Activated naive CD4-positive, alpha-beta T cell treated with Interleukin-2 at 50 U/mL for 16 hours (primary cell): ENCODE results near the gene USP22.

ENCODE experiments used
- DNase-seq: peaks from one replicate; pipeline ENCODE4 v3.0.0-alpha.2; 2020

The USP22 gene

GRCh38 chr17:21044971-21045370 lies 2.2 kb upstream of the USP22 start:
- no peak for DNase-seq

- peak; percentile 97 for DNase-seq
These were observed 753 bp upstream of the USP22 start for GRCh38 chr17:21043296-21044232.

GRCh38 chr17:21041741-21042457 lies 912 bp downstream of the USP22 start:
- peak; percentile 72 for DNase-seq

GRCh38 chr17:21039839-21040575 lies 2.8 kb downstream of the USP22 start:
- peak; percentile 24 for DNase-seq

GRCh38 chr17:21037117-21037803 lies 5.6 kb downstream of the USP22 start:
- no peak for DNase-seq

- no peak for DNase-seq
These were observed 6.4 kb downstream of the USP22 start for GRCh38 chr17:21036361-21036881.

- no peak for DNase-seq
These were observed 7.4 kb downstream of the USP22 start for GRCh38 chr17:21035406-21035805.

GRCh38 chr17:21034340-21035235 lies 8.2 kb downstream of the USP22 start:
- DNase-seq = peak; percentile 19

- DNase-seq = no peak
These were observed 9.5 kb downstream of the USP22 start for GRCh38 chr17:21033350-21033749.

GRCh38 chr17:21031756-21032396 lies 10.9 kb downstream of the USP22 start:
- no peak for DNase-seq

- no peak for DNase-seq
These were observed 12.4 kb downstream of the USP22 start for GRCh38 chr17:21030375-21030774.

GRCh38 chr17:21029515-21029914 lies 13.3 kb downstream of the USP22 start:
- DNase-seq = no peak

- DNase-seq = peak; percentile 53
These were observed 13.8 kb downstream of the USP22 start for GRCh38 chr17:21029036-21029435.

- no peak for DNase-seq
These were observed 14.6 kb downstream of the USP22 start for GRCh38 chr17:21028192-21028591.

GRCh38 chr17:21027031-21027430 lies 15.8 kb downstream of the USP22 start:
- no peak for DNase-seq

- DNase-seq = no peak
These were observed 17.4 kb downstream of the USP22 start for GRCh38 chr17:21025451-21025850.

- DNase-seq = no peak
These were observed 18.8 kb downstream of the USP22 start for GRCh38 chr17:21024024-21024423.

- no peak for DNase-seq
These were observed 21.5 kb downstream of the USP22 start for GRCh38 chr17:21021208-21021803.

- no peak for DNase-seq
These were observed 22.2 kb downstream of the USP22 start for GRCh38 chr17:21020622-21021021.

GRCh38 chr17:21019976-21020586 lies 22.7 kb downstream of the USP22 start:
- DNase-seq = peak; percentile 46
